Fibroblast of the aortic adventitia (primary cell): ENCODE results near the gene HSPG2. TPM values are rescaled to one million over a fixed set of nuclear protein-coding genes. Genes with fewer than 3 reads are reported as not detected.
"Not testable (repeated sequence)": the region's sequence is repeated elsewhere in the genome, so short reads cannot be mapped to it uniquely, and the experiment has no call there.

Source experiments
- DNase-seq: peaks from one replicate; pipeline ENCODE4 v3.0.0-alpha.2; 2010; ENCODE audit warnings: low read depth
- H3K4me3 ChIP-seq: 2 replicates; pipeline ENCODE4 v1.5.1; 2011; ENCODE audit warnings: low read depth, mild to moderate bottlenecking, control low read depth, low read length, moderate library complexity
- CTCF ChIP-seq: IDR thresholded peaks from 2 replicates; pipeline ENCODE4 v1.5.1; 2011; ENCODE audit warnings: mild to moderate bottlenecking, low read length, control low read depth, inconsistent platforms; ENCODE audit not compliant: insufficient read depth
- total RNA-seq: library from RNA; depleted of rRNA; stranded (reverse); fragments of >200 nt; gene quantifications from 2 replicates; pipeline ENCODE4 v1.2.3, GENCODE V29; 2012; ENCODE audit warnings: low replicate concordance

HSPG2 gene
- total RNA-seq, 1 donor, result 164 TPM

- DNase-seq, result no peak
- no peak for TF ChIP-seq CTCF
- no peak overlapping the region for H3K4me3 ChIP-seq
Observed at GRCh38 chr1:21910558-21911204, 26.4 kb downstream of the HSPG2 start.

- DNase-seq, result peak; percentile 88
- H3K4me3 ChIP-seq, result no peak overlapping the region
- no peak for TF ChIP-seq CTCF
Observed at GRCh38 chr1:21909787-21910503, 27.2 kb downstream of the HSPG2 start.

- peak; percentile 89 for DNase-seq
- no peak overlapping the region for H3K4me3 ChIP-seq
- no peak for TF ChIP-seq CTCF
Observed at GRCh38 chr1:21909286-21909759, 27.8 kb downstream of the HSPG2 start.

GRCh38 chr1:21907737-21908534 is 29.2 kb downstream of the HSPG2 start:
- H3K4me3 ChIP-seq, DNase-seq: not testable (repeated sequence)

- no peak for TF ChIP-seq CTCF
- DNase-seq, result no peak
- H3K4me3 ChIP-seq, result no peak overlapping the region
Observed at GRCh38 chr1:21907079-21907418, 30.1 kb downstream of the HSPG2 start.

- no peak overlapping the region for H3K4me3 ChIP-seq
- TF ChIP-seq CTCF, result no peak
- peak; percentile 68 for DNase-seq
Observed at GRCh38 chr1:21906173-21907078, 30.7 kb downstream of the HSPG2 start.
